Mucosa of rectum (tissue), 2 donors: ENCODE data around the gene PRKCH.

Experiments used
- H3K27ac ChIP-seq, 2 donors: one replicate each; pipeline ENCODE4 v1.7.0; 2013; ENCODE audit warnings: inconsistent platforms in 2 of 2, low read depth in 2 of 2, low read length in 2 of 2
- H3K27me3 ChIP-seq, 2 donors: one replicate each; pipeline ENCODE4 v1.7.0; 2013; ENCODE audit warnings: low read length in 2 of 2; ENCODE audit not compliant: control insufficient read depth in 2 of 2, insufficient read depth in 2 of 2
- H3K36me3 ChIP-seq, 2 donors: one replicate each; pipeline ENCODE4 v1.7.0; 2013; ENCODE audit warnings: low read length in 2 of 2; ENCODE audit not compliant: control insufficient read depth in 2 of 2, insufficient read depth in 2 of 2
- H3K4me1 ChIP-seq, 2 donors: one replicate each; pipeline ENCODE4 v1.7.0; 2013; ENCODE audit warnings: low read length in 2 of 2, mild to moderate bottlenecking in 1 of 2; ENCODE audit not compliant: control insufficient read depth in 2 of 2, insufficient read depth in 2 of 2
- H3K4me3 ChIP-seq, 2 donors: one replicate each; pipeline ENCODE4 v1.7.0; 2013; ENCODE audit warnings: low read length in 2 of 2
- H3K9ac ChIP-seq, 2 donors: one replicate each; pipeline ENCODE4 v1.7.0; 2013; ENCODE audit warnings: low read length in 2 of 2, low read depth in 1 of 2, mild to moderate bottlenecking in 1 of 2
- H3K9me3 ChIP-seq, 2 donors: one replicate each; pipeline ENCODE4 v1.7.0; 2013; ENCODE audit warnings: low read length in 2 of 2; ENCODE audit not compliant: control insufficient read depth in 2 of 2
- donor health status: healthy.
- donor health status: Normal muscosa, but diverticular disease.

Gene PRKCH

GRCh38 chr14:61488417-61489401 lies 167.3 kb downstream of the PRKCH start:
- Histone ChIP-seq H3K27ac (no peak overlapping the region), H3K9me3 (no peaks in the 10 kb centered on the region), H3K4me1 (no peaks in the 10 kb centered on the region), H3K9ac (no peak overlapping the region), H3K27me3 (no peaks in the 10 kb centered on the region), H3K4me3 (no peak overlapping the region), H3K36me3 (no peaks in the 10 kb centered on the region)

GRCh38 chr14:61489512-61489911 lies 168.1 kb downstream of the PRKCH start:
- Histone ChIP-seq H3K27ac (no peak overlapping the region), H3K9ac (no peak overlapping the region), H3K4me3 (no peak overlapping the region), H3K36me3 (no peaks in the 10 kb centered on the region), H3K4me1 (no peaks in the 10 kb centered on the region), H3K27me3 (no peaks in the 10 kb centered on the region), H3K9me3 (no peaks in the 10 kb centered on the region)

DNA sequence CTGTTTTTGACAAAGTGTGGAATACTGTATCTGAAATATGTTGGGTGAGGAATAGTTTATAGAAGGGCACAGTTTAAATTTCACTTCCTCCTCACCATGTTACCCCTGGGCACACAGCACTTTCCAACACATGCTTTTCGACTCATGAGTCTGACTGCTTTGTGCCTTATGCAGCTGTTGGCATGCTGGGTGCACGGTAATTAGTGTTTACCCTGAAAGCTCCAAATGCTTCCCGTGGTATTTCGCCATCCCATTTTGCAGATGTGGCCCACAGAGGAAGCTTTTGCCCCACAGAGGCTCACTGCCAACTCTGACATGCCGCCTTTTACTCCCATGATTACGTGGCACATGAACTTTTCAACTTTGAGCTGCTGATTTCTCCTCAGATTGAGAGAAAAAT lies 168.6 kb downstream of the PRKCH start:
- no peaks in the 10 kb centered on the region for H3K36me3 ChIP-seq
- no peaks in the 10 kb centered on the region for H3K9me3 ChIP-seq
- no peak overlapping the region for H3K4me3 ChIP-seq
- no peaks in the 10 kb centered on the region for H3K4me1 ChIP-seq
- H3K27me3 ChIP-seq, result no peaks in the 10 kb centered on the region
- H3K9ac ChIP-seq, result no peak overlapping the region
- H3K27ac ChIP-seq, result no peak overlapping the region

DNA sequence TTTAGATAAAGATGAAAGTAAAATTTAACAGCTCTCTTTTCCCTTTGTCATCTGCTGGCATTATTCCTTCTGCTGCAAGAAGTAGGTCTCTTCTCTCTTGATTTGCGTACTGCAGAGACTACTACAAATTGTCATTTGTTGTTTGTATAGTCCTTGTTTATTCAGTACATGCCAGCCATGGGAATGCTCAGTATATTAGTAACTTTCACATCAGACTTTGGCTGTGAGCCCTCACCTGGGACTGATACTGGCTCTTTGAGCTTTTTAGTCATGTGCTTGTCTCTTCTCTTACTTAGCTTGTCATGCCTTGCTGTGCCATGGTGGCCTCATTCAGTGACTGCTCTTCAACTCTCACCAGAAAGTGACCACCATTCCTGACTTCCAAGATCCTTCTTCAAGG lies 169.8 kb downstream of the PRKCH start:
- no peaks in the 10 kb centered on the region for H3K36me3 ChIP-seq
- H3K9ac ChIP-seq, result no peak overlapping the region
- H3K27me3 ChIP-seq, result no peaks in the 10 kb centered on the region
- no peaks in the 10 kb centered on the region for H3K4me1 ChIP-seq
- H3K9me3 ChIP-seq, result no peaks in the 10 kb centered on the region
- no peak overlapping the region for H3K4me3 ChIP-seq
- H3K27ac ChIP-seq, result no peak overlapping the region

GRCh38 chr14:61491876-61492434 lies 170.6 kb downstream of the PRKCH start:
- Histone ChIP-seq H3K9ac (no peak overlapping the region), H3K27ac (no peak overlapping the region), H3K27me3 (no peaks in the 10 kb centered on the region), H3K4me3 (no peak overlapping the region), H3K36me3 (no peaks in the 10 kb centered on the region), H3K4me1 (no peaks in the 10 kb centered on the region), H3K9me3 (no peaks in the 10 kb centered on the region)

GRCh38 chr14:61492474-61492873 lies 171.1 kb downstream of the PRKCH start:
- H3K36me3 ChIP-seq, result no peaks in the 10 kb centered on the region
- H3K27me3 ChIP-seq, result no peaks in the 10 kb centered on the region
- no peaks in the 10 kb centered on the region for H3K4me1 ChIP-seq
- H3K9ac ChIP-seq, result no peak overlapping the region
- no peaks in the 10 kb centered on the region for H3K9me3 ChIP-seq
- no peak overlapping the region for H3K27ac ChIP-seq
- no peak overlapping the region for H3K4me3 ChIP-seq

- Histone ChIP-seq H3K9ac (no peak overlapping the region), H3K4me1 (no peaks in the 10 kb centered on the region), H3K27ac (no peak overlapping the region), H3K27me3 (no peaks in the 10 kb centered on the region), H3K9me3 (no peaks in the 10 kb centered on the region), H3K4me3 (no peak overlapping the region), H3K36me3 (no peaks in the 10 kb centered on the region)
These were observed 171.9 kb downstream of the PRKCH start for GRCh38 chr14:61493239-61493638.

GRCh38 chr14:61494018-61494417 lies 172.6 kb downstream of the PRKCH start:
- Histone ChIP-seq H3K9me3 (no peaks in the 10 kb centered on the region), H3K4me3 (no peak overlapping the region), H3K4me1 (no peaks in the 10 kb centered on the region), H3K36me3 (no peaks in the 10 kb centered on the region), H3K27me3 (no peaks in the 10 kb centered on the region), H3K27ac (no peak overlapping the region), H3K9ac (no peak overlapping the region)

- Histone ChIP-seq H3K9ac (no peak overlapping the region), H3K4me1 (no peaks in the 10 kb centered on the region), H3K36me3 (no peaks in the 10 kb centered on the region), H3K27ac (no peak overlapping the region), H3K4me3 (no peak overlapping the region), H3K9me3 (no peaks in the 10 kb centered on the region), H3K27me3 (no peaks in the 10 kb centered on the region)
These were observed 174.4 kb downstream of the PRKCH start for GRCh38 chr14:61495809-61496208.

DNA sequence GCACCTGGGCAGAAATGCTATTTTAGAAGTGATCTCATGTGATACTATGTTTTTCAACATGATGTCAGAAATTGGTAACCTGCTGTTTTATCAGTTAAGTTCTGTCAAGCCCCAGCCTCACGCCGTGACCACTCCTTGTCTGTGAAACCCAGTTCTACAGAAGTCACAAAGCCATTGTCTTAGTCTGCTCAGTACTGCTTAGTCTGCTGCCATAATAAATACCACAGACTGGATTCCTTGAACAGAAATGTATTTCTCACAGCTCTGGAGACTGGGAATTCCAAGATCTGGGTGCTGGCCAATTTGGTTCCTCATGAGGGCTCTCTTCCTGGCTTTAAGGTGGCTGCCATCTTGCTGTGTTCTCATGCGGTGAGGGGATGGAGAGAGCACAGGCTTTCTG lies 176.9 kb downstream of the PRKCH start:
- H3K9ac ChIP-seq, result no peak overlapping the region
- no peaks in the 10 kb centered on the region for H3K27me3 ChIP-seq
- H3K9me3 ChIP-seq, result no peaks in the 10 kb centered on the region
- H3K36me3 ChIP-seq, result no peaks in the 10 kb centered on the region
- peaks cover 0 to 3% of the 10 kb centered on the region in 2 donors for H3K4me1 ChIP-seq
- no peak overlapping the region for H3K4me3 ChIP-seq
- H3K27ac ChIP-seq, result no peak overlapping the region
